NCI-H2196 (cell line): ENCODE results near the gene PIEZO1.

Experiments used
- DNase-seq: peaks from one replicate; lab custom pipeline; 2025; ENCODE audit not compliant: unreplicated experiment; lab: John Stamatoyannopoulos, UW

The PIEZO1 gene

DNA sequence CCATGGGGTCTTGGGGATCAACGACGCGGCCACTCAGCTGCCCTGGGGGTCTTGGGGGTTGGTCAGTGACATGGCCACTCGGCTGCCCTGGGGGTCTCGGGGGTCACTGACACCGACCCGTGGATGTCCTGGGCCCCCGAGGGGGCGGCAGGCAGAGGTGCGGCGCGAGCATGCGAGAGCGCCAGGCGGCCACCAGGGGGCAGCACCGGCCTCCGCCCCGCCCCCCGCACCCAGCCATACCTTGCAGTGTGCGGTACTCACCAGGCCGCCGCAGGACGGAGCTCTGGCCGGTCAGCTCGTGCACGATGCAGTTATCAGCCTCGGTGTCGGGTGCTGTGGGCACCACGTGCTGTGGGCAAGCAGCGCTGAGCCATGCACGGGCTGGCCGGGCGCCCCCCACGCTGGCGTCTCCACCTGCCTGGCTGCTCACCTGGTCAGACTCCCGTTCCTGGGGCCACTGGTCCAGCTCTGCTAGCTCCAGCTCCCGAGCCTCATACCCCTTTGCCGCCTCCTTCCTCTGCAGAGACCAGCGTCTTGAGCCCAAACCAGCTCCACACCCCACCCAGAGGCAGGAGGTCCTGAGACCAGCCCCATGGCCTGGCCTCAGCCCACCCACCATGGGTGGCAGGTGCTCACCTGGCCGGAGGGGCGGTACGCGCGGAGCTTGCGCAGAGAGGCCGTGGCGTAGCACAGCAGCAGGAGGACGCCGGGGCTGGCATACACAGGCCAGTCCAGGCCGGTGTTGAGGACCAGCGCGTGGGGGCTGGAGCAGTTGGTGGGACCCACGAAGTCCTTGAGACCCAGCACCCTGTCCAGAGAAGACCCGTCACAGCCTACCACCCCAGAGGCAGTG lies 47.5 kb downstream of the PIEZO1 start:
- peak; percentile 52 for DNase-seq

GRCh38 chr16:88736496-88736895 lies 48.5 kb downstream of the PIEZO1 start:
- no peak for DNase-seq

- DNase-seq: no peak
Observed at GRCh38 chr16:88736088-88736487, 48.9 kb downstream of the PIEZO1 start.

DNA sequence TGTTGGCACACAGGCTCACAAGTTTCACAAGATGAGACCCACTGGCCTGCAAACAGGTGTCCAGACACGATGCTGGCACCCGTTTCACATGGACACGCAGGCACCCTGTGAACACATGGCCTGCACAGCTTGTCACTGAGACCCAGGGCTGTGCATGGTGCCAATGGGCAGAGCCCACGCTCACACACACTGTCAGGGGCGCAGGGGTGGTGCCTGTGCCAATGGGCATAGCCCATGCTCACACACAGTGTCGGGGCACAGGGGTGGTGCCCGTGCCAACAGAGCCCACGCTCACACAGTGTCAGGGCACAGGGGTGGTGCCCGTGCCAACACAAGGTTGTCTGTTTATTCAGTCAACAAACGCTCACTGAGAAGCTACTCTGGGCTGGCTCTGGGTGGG lies 49.4 kb downstream of the PIEZO1 start:
- no peak for DNase-seq

DNA sequence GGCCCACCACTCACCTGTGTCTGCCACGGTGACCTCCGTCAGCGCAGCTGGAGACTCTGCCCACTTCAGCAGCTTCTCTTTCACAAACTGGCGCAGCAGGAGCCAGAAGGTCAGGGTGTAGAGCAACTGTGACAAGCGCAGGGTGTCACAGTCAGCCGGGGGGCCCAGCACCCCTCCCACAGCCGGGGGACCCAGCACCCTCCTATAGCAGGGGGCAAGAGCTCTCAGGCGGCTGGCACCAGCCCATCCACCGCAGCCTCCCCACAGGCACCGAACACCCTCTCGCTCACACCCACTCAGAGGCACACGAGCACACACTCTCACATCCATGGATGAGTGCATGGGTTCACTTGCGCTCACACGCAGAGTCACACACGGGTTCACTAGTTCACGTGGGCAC lies 49.9 kb downstream of the PIEZO1 start:
- no peak for DNase-seq

GRCh38 chr16:88734361-88734728 lies 50.7 kb downstream of the PIEZO1 start:
- DNase-seq: no peak

DNA sequence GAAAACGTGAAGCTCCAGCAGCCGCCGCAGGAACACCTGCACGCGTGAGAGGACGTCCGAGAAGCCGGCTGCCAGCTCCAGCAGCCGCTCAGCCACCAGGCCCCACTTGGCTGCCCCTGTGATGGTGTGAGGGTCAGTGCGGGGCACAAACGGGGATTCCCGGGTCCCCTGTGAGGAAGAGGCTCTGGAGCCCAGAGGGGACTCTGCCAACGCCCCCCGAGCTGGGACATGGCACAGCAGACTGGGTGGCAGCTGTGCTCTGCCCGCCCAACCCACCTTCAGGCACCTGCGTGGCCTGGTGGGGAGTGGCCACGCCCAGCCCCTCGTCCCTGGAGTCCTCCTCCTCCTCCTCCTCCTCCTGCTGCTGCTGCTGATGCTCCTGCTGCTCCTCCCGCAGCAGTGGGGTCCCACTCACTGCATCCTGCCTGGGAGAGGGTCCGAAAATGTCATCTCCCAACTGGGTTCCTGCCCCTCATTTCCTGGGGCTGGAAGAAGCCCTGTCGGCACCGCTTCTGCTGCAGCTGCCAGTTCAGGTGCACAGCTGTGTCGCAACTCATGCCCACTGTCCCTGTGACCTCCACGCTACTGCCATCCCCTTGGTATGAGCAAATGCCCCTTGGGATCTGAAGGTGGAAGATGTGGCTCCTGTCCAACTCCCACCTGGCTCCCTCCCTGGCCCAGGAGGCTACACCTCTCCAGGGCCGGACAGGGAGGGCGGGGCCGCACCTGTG lies 51.2 kb downstream of the PIEZO1 start:
- no peak for DNase-seq

GRCh38 chr16:88732961-88733294 lies 52.1 kb downstream of the PIEZO1 start:
- no peak for DNase-seq

- peak; percentile 21 for DNase-seq
Observed at GRCh38 chr16:88732172-88732960, 52.7 kb downstream of the PIEZO1 start.

- peak; percentile 36 for DNase-seq
Observed at GRCh38 chr16:88731699-88732098, 53.3 kb downstream of the PIEZO1 start.

GRCh38 chr16:88730632-88731607 lies 54.1 kb downstream of the PIEZO1 start:
- no peak for DNase-seq

- DNase-seq: no peak
Observed at GRCh38 chr16:88727871-88728270, 57.1 kb downstream of the PIEZO1 start.

DNA sequence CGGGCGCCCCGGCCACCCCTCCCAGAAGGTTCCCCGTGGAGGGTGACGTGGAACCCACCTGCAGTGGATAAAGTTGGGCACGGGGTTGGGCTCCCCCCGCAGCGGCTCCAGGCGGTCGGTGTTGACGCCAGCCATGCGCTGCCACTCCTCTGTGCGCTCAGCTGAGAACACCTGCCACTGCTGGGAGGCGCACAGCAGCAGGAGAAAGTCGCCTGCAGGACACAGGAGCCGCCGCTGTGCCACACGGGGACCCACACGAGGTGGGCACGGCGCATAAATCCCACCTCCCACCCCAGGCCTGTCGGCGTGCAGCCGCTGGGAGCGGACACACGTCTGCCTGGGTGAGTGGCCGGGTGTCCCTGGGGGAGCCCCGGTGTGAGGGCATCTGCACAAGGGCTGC lies 58.0 kb downstream of the PIEZO1 start:
- no peak for DNase-seq

- no peak for DNase-seq
Observed at GRCh38 chr16:88726408-88726749, 58.6 kb downstream of the PIEZO1 start.

DNA sequence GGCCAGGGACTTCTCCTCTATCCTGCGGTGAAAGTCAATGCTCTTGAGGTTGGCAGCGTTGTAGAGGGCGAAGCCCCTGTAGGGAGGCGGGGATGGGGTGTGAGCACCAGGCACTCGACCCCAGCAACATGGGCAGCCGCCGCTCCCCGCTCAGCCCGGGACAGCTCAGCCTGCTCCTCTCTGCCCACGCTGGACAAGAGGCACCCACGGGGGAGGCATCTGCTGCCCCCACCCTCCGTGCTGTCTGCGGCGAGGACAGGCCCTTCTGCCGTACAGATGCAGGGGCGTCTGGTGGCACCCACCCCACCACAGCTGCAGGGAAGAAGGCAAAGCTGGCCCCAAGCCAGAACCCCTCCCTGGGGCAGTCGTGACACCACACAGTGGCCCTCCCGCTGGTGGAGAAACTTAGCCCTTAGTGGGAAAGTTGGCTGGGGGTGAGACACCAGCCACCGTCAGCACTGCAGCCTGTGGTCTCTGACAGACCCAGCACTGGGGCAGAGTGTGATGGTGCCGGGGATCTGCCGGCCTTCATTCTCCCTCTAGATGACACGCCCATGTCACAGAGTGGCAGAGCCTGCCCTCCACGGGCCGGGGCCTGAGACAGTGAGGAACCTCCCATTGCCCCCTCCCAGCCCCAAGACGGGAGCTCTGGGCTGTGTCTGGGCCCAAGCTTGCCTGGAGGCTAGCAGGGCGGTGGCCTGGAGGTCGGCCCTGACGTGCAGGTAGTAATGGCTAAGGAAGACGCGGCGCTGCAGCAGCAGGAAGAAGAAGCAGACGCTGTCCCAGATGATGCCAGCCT lies 59.2 kb downstream of the PIEZO1 start:
- DNase-seq: no peak

GRCh38 chr16:88724855-88725555 lies 60.0 kb downstream of the PIEZO1 start:
- no peak for DNase-seq

DNA sequence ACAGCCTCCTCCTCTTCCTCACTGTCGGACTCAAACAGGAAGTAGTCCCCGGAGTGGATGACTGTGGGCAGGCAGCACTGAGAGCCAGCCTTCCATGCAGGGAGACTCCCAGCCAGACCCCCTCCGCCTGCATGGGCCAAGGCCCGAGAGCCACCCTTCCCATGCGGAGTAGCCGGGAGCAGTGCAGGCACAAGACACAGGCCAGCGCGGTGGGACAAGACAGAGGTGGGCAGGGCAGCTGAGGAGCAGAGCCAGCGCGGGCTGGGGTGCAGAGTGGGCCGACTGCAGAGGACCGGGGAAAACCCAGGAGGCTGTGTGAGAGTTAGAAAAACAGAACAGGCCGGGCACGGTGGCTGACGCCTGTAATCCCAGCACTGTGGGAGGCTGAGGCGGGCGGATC lies 61.1 kb downstream of the PIEZO1 start:
- DNase-seq: no peak

GRCh38 chr16:88723507-88723887 lies 61.5 kb downstream of the PIEZO1 start:
- DNase-seq: no peak

DNA sequence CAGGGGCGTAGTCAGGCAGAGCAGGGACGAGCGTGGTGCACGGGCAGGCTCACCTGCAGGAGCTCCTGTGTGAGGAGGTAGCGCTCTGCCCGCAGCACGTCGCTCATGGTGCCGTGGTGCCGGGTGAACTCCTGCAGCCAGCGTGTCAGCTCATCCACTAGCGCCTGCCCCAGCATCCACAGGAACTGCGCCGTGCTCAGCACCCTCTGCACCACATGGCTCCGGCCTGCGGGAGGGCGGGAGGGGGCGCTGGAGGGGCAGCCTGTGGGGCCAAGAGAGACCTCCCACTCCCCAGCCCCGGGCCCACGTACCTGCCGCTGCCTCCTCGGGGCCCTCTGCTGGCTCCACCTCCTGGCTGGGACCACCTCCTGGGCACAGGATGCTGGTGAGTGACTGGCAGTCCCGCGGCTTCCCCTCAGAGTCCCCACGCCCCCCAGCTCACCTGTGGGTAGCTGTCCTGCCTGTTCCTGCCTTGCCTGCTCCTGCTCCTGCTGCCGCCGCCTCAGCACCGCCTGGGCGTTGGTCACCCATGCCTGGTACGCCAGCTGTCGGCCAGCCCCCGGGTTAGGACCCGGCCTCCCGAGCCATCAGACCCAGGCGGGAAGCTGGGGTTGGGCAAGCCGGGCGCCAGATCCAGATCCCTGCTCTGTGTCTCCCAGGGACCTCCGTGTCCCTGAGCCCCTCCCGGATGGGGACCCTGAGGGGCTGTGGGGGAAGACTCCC lies 62.1 kb downstream of the PIEZO1 start:
- DNase-seq: no peak
